Measurements from ENCODE around the gene AIM2. TPM values are rescaled to one million over a fixed set of nuclear protein-coding genes. Genes with fewer than 3 reads are reported as not detected.

Gene AIM2
- total RNA-seq, 1 experiment from 2014 or later: not detected

DNA sequence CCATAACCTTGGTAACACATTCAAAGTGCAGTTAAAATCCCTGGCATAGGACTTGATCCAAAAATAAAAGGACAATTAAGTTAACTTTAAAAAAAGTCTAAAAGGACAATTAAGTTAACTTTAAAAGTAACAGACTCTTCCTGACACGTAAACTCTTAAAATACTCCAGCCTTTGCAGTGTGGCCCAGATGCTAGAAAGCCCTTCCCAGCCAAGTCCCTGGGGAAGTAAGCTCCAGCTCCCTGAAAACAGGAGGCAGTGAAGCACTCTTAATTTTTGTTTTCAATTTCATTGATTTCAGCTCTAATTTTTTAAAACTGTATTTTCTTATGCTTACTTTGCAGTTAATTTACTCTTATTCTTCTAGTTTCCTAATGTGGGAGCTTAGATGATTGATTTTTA, 5.1 kb upstream of the AIM2 start:
- H3K4me1 ChIP-seq (replicated peaks; ENCODE audit: insufficient read depth): no peaks in the 10 kb centered on the region
- H3K4me3 ChIP-seq: no peak overlapping the region
- TF ChIP-seq EZH2 (IDR thresholded peaks at IDR 0.05; ENCODE audit: low read depth) (no peak), CTCF (conservative IDR thresholded peaks at IDR 0.05) (no peak)
- H3F3A ChIP-seq (ENCODE audit: insufficient read depth, low read depth): no peaks in the 10 kb centered on the region
- H3K36me3 ChIP-seq (ENCODE audit: low read depth): no peaks in the 10 kb centered on the region
- no peaks in the 10 kb centered on the region for H3K9me3 ChIP-seq (ENCODE audit: insufficient read depth, low read depth)
- H2AFZ ChIP-seq: no peak overlapping the region
- CTCF ChIA-PET: interaction anchor here (0.5 kb wide), 1 partner anchor 8 kb away, joined by 15 read pairs; no protein-coding TSS in a partner anchor
- no TSS peak for BruUV-seq (replicated peaks)
- 0 out of 2 replicates have a peak, but pooled peaks cover 3% of the 10 kb centered on the region for H3K27me3 ChIP-seq (ENCODE audit: insufficient read depth, low read depth)
- H4K20me1 ChIP-seq (ENCODE audit: insufficient read depth): no peaks in the 10 kb centered on the region
- POLR2A ChIA-PET (ENCODE audit: unreplicated experiment): no interaction called here
- intact Hi-C loops (cut with micrococcal nuclease; ENCODE audit: unreplicated experiment): no loop called here
- no peaks in the 10 kb centered on the region for H3K9me2 ChIP-seq (ENCODE audit: insufficient read depth)
- no peak overlapping the region for H3K4me2 ChIP-seq
- no peaks in the 10 kb centered on the region for H3K79me2 ChIP-seq (ENCODE audit: low read depth)
- no peak overlapping the region for H3K27ac ChIP-seq
- DNase-seq: no peak

DNA sequence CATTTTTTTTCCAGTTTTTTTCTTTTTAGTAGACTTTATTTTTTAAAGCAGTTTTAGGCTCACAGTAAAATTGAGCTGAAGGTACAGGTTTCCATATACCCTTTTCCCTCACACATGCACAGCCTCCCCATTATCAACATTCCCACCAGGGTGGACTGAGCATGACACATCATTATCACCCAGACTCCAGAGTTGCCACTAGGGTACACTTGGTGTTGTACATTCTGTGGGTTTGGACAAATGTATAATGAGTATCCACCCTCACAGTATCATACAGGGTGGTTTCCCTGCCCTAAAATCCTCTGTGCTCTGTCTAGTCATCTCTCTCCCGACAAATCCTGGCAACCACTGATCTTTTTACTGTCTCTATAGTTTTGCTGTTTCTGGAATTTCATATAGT, 3.0 kb upstream of the AIM2 start:
- Histone ChIP-seq H3K9me2 (ENCODE audit: insufficient read depth) (no peaks in the 10 kb centered on the region), H3K4me2 (no peak overlapping the region), H3K27ac (no peak overlapping the region), H2AFZ (no peak overlapping the region), H4K20me1 (ENCODE audit: insufficient read depth) (no peaks in the 10 kb centered on the region), H3K36me3 (ENCODE audit: low read depth) (no peaks in the 10 kb centered on the region), H3K9me3 (ENCODE audit: insufficient read depth, low read depth) (no peaks in the 10 kb centered on the region), H3F3A (ENCODE audit: insufficient read depth, low read depth) (no peaks in the 10 kb centered on the region), H3K79me2 (ENCODE audit: low read depth) (no peaks in the 10 kb centered on the region), H3K27me3 (ENCODE audit: insufficient read depth, low read depth) (0 out of 2 replicates have a peak, but pooled peaks cover 3% of the 10 kb centered on the region), H3K4me3 (no peak overlapping the region), H3K4me1 (replicated peaks; ENCODE audit: insufficient read depth) (no peaks in the 10 kb centered on the region)
- ChIA-PET CTCF (no interaction called here), POLR2A (ENCODE audit: unreplicated experiment) (no interaction called here)
- DNase-seq: no peak
- intact Hi-C loops (cut with micrococcal nuclease; ENCODE audit: unreplicated experiment): loop anchor here (10.0 kb wide), 1 partner anchor 1115 kb away; no protein-coding TSS in a partner anchor
- BruUV-seq (replicated peaks): no TSS peak
- no peak for TF ChIP-seq EZH2 (IDR thresholded peaks at IDR 0.05; ENCODE audit: low read depth)
- no peak for TF ChIP-seq CTCF (conservative IDR thresholded peaks at IDR 0.05)

DNA sequence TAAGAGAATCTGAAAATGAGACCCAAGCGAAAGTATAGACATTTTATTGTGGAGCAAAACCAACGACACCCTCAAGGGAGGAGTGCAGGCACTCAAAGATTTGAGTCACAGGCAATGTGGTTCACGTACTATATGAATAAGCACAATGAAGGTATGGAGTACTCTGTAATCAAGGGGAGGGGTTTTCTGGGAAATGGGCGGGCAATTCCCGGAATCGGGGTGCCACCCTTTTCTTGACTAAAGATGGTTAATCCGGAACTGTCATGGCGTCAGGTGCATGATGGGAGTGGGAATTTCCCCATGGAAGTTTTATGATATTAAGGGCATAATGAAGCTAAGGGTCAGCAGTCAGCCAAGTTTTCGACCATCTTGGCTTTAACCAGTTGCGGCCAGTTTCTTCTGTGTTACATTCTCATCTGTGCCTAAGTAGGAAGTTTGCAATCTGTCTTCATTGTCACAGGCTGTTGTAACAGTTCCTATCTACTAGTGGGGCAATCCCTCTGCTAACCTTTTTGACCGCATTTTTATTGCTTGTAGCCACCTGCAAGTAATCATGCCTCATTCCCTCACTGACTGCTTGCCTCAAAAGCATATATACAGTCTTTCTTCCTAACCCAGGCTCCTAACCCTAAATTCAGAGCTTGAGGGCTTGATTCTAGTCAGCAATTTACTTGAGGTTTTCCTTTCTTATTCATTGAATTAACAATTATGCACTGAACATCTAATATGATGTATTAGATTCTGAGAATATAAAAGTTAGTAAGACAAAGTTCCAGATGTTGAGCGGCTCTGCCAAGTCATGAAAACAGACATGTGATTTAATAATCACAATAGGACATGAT, 775 bp upstream of the AIM2 start:
- CTCF ChIA-PET: no interaction called here
- H2AFZ ChIP-seq: no peak overlapping the region

More for the DNA sequence above, 775 bp upstream of the AIM2 start:
- no peaks in the 10 kb centered on the region for H3F3A ChIP-seq (ENCODE audit: insufficient read depth, low read depth)
- intact Hi-C loops (cut with micrococcal nuclease; ENCODE audit: unreplicated experiment): loop anchor here (10.0 kb wide), 1 partner anchor 1113 kb away; no protein-coding TSS in a partner anchor
- no peaks in the 10 kb centered on the region for H3K9me2 ChIP-seq (ENCODE audit: insufficient read depth)
- no TSS peak for BruUV-seq (replicated peaks)
- no peaks in the 10 kb centered on the region for H3K36me3 ChIP-seq (ENCODE audit: low read depth)
- TF ChIP-seq EZH2 (IDR thresholded peaks at IDR 0.05; ENCODE audit: low read depth): no peak
- no peak for TF ChIP-seq CTCF (conservative IDR thresholded peaks at IDR 0.05)
- no peaks in the 10 kb centered on the region for H3K9me3 ChIP-seq (ENCODE audit: insufficient read depth, low read depth)
- H3K4me2 ChIP-seq: peak overlapping the region; percentile 20; the same call in 1 of the 2 replicates
- no peak for DNase-seq
- H3K4me1 ChIP-seq (replicated peaks; ENCODE audit: insufficient read depth): no peaks in the 10 kb centered on the region
- POLR2A ChIA-PET (ENCODE audit: unreplicated experiment): no interaction called here
- no peak overlapping the region for H3K4me3 ChIP-seq
- no peak overlapping the region for H3K27ac ChIP-seq
- H3K79me2 ChIP-seq (ENCODE audit: low read depth): no peaks in the 10 kb centered on the region
- H3K27me3 ChIP-seq (ENCODE audit: insufficient read depth, low read depth): 0 out of 2 replicates have a peak, but pooled peaks cover 3% of the 10 kb centered on the region
- no peaks in the 10 kb centered on the region for H4K20me1 ChIP-seq (ENCODE audit: insufficient read depth)

Measured in PC-9 (cell line).